GM18517 (cell line): ENCODE data around the gene DHRSX.
"Not testable (repeated sequence)": the region's sequence is repeated elsewhere in the genome, so short reads cannot be mapped to it uniquely, and the experiment has no call there.

Experiments used
- ATAC-seq: cut with Tn5 transposase; IDR thresholded peaks from one replicate; pipeline ENCODE4 v1.9.1; 2021; ENCODE audit warnings: mild to moderate bottlenecking, moderate library complexity; ENCODE audit not compliant: unreplicated experiment

Gene DHRSX

DNA sequence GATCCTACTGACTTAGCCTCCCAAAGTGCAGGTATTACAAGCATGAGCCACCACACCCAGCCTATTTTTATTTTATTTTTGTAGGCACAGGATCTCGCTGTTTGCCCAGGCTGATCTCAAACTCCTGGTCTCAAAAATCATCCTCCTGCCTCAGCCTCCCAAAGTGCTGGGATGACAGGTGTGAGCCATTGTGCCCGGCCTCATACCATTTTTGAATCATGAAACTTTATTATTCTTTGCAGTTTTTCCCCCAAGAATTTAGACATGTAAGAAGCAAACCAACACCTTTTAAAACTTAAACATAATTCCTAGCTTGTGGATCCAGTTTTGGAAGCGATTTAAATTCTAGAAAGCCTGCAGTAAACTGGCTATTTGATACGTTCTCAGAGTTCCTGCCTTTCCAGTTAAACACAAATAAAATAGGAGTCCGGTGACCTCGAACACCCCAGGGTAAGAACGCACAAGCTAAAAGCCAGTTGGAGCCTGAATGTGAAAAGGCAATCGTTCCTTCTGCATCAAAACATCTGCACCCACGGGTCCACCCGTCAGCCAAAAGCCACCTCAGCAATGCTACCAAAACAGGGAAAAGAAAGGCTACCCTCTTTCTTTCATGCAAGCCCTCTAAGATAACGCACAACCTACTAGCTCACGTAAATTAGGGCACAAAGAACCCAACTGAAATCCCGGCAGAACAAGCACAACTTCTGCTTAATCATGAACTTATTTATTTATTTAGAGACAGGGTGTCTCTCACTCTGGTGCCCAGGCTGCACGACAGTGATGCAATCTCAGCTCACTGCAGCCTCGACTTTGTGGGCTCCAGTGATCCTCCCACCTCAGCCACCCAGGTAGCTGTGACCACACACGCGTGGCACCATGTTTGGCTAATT lies 39.7 kb downstream of the DHRSX start:
- not testable (repeated sequence) for ATAC-seq

DNA sequence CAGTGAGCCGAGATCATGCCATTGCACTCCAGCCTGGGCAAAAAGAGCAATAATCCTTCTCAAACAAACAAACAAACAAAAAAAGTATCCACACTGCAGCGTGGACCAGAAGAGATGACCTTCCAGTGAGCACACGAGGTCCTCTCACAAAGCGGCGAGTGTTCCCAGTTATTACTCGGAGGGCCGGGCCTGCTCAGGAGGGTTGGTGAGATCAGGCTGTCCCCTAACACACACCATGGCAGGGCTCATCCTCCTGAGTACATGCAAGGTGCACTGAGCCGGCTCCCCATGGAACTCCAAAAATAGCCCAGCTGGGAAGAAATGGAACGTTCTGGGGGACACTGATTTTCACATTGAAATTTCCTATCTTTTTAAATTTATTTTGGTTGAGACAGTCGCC lies 40.7 kb downstream of the DHRSX start:
- ATAC-seq, result not testable (repeated sequence)

DNA sequence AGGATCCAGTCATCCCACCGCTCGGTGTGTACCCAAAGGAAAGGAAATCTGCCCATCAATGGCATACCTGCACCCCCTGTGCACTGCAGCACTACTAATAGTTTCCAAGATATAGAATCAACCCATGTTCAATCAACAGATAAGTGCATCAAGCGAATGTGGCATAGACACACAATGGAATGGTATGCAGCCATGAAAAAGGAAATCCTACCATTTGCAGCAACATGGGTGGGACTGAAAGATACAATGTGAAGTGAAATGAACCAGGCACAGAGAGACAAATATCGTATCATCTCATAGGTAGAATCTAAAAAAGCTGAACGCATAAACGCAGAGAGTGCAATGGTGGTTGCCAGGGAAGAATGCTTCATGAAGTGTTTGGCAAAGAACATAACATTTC lies 42.5 kb downstream of the DHRSX start:
- ATAC-seq, result no peak

DNA sequence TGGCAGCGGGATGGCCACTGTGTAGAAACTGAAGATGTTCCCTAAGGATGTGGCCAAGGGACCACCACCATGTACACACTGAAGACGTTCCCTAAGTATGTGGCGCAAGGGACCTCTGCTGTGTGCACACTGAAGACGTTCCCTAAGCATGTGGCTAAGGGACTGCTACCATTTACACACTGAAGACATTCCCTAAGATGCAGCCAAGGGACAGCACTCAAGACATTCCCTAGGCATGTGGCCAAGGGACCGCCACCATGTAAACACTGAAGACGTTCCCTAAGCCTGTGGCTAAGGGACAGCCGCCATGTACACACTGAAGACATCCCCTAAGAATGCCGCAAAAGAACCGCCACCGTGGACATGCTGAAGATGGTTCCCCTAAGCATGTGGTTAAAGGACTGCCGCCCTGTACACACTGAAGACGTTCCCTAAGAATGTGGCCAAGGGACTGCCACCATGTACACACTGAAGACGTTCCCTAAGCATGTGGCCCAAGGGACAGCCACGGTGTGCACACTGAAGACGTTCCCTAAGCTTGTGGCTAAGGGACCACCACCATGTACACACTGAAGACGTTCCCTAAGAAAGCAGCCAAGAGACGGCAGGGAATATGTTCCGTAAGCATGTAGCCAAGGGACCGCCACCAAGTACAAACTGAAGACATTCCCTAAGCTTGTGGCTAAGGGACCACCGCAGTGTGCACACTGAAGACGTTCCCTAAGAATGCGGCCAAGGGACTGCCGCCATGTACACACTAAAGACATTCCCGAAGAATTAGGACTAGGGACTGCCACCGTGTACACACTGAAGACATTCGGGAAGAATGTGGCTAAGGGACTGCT lies 43.3 kb downstream of the DHRSX start:
- ATAC-seq, result no peak

DNA sequence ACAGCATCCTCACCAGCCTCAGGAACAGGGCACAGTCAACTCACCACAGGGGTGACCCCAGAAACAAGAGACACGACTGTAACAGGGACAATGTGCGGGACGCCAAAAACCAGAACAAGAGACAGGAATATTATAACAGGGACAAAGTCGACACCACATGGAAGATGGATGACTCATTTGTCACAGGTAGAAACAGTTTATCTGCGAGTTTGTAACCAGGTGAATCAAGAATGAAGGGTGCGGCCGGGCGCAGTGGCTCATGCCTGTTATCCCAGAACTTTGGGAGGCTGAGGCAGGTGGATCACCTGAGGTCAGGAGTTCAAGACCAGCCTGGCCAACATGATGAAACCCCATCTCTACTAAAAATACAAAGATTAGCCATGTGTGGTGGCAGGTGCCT lies 44.7 kb downstream of the DHRSX start:
- not testable (repeated sequence) for ATAC-seq

DNA sequence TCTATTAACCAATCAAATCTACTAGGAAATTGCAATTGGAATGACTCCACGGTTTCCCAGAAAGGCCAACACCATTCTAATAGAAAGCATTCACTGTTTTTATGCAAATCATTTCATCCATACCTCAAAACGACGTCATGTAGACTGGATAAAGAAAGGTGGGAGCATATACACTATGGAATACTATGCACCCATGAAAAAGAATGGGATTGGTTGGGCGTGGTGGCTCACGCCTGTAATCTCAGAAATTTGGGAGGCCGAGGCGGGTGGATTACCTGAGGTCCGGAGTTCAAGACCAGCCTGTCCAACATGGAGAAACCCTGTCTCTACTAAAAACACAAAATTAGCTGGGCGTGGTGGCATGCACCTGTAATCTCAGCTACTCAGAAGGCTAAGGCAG lies 46.2 kb downstream of the DHRSX start:
- ATAC-seq, result not testable (repeated sequence)

DNA sequence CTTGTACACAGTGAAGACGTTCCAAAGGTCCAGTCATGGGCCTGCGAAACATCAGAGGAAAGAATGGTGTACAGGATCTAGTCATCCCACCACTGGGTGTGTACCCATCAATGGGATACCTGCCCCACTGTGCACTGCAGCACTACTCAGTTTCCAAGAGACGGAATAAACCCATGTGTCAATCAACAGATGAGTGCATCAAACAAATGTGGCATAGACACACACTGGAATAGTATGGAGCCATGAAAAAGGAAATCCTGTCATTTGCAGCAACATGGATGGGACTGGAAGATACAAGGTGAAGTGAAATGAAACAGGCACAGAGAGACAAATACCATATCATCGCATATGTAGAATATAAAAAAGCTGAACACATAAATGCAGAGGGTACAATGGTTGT lies 48.0 kb downstream of the DHRSX start:
- no peak for ATAC-seq

DNA sequence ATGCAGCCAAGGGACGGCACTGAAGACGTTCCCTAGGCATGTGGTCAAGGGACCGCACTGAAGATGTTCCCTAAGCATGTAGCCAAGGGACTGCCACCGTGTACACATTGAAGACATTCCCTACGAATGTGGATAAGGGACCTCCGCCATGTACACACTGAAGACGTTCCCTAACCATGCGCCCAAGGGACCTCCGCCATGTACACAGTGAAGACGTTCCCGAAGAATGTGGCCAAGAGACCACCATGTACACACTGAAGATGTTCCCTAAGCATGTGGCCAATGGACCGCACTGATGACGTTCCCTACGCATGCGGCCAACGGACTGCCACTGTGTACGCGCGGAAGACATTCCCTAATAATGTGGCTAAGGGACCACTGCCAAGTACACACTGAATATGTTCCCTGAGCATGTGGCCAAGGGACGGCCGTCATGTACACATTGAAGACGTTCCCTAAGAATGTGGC lies 48.4 kb downstream of the DHRSX start:
- no peak for ATAC-seq

DNA sequence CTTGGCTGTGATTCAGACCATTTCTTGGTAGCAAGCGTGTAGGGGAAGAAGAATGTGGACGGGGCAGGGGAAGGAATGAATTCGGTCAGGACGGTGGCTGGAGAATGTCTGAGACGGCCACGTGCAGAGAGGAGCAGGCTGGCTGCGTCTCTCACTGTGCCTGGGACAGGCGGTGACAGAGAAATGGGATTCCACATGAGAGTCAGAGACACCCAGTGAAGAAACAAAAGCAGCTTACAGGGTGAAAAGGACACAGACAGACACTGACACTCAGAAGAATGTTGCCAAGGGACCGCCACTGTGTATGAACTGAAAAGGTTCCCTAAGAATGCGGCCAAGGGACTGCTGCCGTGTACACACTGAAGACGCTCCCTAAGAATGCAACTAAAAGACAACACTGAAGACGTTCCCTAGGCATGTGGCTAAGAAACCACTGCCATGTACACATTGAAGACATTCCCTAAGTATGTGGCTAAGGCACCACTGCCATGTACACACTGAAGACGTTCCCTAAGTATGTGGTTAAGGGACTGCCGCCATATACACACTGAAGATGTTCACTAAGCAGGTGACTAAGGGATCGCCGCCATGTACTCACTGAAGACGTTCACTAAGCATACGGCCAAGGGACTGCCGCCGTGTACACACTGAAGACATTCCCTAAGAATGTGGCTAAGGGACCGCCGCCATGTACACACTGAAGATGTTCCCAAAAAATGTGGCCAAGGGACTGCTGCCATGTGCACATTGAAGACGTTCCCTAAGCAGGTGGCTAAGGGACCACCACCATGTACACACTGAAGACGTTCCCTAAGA lies 49.1 kb downstream of the DHRSX start:
- no peak for ATAC-seq

DNA sequence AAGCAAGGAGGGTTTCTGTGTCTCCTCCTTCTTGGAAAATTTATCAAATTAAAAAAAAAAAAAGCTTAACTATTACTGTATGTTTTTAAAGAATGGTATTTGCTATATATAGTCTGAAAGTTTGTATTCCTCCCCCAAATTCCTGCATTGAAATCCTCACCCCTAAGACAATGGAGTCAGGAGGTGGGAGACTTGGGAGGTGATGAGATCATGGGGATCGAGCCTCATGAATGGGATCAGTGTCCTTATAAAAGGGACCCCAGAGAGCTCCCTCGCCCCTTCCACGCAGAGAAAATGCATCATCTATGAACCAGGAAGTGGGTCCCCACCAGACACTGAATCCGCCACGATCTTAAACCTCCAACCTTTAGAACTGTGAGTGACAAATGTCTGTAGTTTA lies 50.1 kb downstream of the DHRSX start:
- no peak for ATAC-seq

DNA sequence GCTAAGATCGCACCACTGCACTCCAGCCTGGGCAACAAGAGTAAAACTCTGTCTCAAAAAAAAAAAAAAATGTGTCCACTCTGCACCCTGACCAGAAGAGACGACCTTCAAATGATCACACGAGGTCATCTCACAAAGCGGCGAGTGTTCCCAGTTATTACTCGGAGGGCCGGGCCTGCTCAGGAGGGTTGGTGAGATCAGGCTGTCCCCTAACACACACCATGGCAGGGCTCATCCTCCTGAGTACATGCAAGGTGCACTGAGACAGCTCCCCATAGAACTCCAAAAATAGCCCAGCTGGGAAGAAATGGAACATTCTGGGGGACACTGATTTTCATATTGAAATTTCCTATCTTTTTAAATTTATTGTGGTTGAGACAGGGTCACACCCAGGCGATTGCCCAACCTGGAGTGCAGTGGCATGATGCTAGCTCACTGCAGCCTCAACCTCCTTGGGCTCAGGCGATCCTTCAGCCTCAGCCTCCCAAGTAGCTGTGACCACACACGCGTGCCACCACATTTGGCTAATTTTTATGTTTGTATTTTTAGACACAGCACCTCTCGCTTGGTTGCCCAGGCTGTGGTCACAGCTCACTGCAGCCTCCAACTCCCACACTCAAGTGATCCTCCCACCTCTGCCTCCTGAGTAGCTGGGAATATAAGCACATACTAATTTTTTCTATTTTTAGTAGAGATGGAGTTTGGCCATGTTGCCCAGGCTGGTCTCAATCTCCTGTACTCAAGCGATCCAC lies 51.5 kb downstream of the DHRSX start:
- no peak for ATAC-seq

DNA sequence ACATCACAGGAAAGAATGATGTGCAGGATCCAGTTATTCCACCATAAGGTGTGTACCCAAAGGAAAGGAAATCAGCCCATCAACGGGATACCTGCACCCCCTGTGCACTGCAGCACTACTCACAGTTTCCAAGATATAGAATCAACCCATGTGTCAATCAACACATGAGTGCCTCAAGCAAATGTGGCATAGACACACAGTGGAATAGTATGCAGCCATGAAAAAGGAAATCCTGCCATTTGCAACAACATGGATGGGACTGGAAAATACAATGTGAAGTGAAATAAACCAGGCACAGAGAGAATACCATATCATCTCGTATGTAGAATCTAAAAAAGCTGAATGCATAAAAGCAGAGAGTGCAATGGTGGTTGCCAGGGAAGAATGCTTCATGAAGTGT lies 53.3 kb downstream of the DHRSX start:
- no peak for ATAC-seq

DNA sequence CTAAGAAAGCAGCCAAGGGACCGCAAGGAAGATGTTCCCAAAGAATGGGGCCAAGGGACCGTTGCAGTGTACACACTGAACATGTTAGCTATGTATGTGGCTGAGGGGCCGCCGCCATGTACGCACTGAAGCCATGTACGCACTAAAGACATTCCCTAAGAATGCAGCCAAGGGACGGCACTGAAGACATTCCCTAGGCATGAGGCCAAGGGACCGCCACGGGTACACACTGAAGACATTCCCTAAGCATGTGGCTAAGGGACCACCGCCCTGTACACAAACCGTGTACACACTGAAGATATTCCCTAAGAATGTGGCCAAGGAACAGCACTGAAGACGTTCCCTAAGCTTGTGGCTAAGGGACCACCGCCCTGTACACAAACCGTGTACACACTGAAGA lies 54.0 kb downstream of the DHRSX start:
- ATAC-seq, result no peak

DNA sequence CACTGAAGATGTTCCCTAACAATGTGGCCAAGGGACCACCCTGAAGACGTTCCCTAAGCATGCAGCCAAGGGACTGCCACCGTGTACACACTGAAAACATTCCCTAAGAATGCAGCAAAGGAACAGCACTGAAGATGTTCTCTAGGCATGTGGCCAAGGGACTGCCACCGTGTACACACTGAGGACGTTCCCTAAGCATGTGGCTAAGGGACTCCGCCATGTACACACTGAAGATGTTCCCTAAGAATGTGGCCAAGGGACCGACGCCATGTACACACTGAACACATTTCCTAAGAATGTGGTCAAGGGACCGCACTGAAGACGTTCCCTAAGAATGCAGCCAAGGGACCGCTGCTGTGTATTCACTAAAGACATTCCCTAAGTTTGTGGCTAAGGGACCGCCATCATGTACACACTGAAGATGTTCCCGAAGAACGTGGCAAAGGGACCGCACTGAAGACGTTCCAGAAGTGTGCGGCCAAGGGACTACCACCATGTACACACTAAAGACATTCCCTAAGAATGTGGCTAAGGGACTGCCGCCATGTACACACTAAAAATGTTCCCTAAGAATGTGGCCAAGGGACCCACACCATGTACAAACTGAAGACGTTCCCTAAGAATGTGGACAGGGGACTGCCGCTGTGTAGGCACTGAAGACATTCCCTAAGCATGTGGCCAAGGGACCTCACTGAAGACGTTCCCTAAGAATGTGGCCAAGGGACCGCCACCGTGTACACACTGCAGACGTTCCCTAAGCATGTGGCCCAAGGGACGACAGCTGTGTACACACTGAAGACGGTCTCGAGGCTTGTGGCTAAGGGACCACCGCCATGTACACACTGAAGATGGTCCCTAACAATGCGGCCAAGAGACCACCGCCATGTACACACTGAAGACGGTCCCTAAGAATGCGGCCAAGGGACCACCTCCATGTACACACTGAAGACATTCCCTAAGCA lies 54.8 kb downstream of the DHRSX start:
- ATAC-seq, result no peak

DNA sequence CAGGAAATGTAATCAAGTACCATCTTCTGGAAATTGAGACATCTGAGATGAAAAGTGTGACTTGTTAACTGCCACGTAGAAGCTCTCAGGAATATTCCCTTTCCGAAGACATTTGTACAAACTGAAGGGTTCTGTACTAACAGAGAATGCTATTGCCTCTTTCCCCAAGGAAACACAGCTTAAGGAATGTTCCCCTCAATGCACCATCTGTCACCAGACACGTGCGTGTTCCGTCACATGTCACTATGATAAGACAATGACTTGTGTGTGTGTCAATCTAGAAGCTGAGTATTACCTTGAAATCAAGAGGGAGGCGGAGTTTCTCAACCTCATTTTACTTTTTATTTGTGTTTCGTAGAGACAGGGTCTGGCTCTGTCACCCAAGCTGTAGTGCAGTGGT lies 58.1 kb downstream of the DHRSX start:
- ATAC-seq, result no peak

DNA sequence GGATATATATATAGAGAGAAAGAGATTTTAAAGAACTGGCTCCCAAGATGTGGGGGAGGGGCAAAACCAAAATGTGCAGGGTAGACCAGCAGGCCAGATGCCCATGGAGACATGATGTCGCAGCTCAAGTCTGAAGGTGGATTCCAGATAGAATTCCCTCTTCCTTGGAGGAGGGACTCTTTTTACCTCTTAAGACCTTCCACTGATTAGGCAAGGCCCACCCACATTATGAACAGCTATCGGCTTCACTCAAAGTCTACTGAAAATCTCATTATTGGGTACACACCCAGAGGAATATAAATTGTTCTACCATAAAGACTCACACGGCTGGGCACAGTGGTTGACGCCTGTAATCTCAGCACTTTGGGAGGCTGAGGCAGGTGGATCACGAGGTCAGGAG lies 59.3 kb downstream of the DHRSX start:
- ATAC-seq, result no peak

DNA sequence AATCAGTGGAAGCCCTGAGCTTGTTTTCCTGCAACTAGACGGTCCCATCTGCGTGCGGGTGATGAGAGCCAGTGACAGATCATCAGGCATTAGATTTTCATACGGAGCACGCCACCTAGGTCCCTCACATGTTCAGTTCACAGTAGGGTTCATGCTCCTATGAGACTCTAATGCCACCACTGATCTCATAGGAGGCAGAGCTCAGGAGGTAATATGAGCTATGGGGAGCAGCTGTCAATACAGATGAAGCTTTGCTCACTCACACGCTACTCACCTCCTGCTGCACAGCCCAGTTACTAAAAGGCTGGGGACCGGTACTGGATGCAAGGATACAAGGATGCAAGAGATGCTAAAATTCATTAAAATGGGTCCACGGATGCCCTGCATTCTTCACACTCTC lies 61.2 kb downstream of the DHRSX start:
- no peak for ATAC-seq

DNA sequence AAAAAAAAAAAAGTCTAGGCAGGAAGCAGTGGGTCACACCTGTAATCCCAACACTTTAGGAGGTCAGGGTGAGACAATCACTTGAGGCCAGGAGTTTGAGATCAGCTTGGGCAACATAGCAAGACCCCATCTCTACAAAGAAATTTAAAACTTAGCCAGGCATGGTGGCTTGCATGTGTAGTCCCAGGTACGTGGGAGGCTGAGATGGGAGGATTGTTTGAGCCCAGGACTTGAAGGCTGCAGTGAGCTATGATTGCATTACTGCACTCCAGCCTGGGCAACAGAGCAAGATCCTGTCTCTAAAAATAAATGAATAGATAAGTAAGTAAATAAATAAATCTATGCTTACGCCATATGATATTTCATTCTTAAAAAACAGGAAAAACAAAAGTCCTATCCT lies 65.3 kb downstream of the DHRSX start:
- no peak for ATAC-seq
